ENCODE data around the gene EXOC2.
A peak's percentile ranks its signal among the peaks of the same experiment; 100 is the strongest.
"Not testable (repeated sequence)": the region's sequence is repeated elsewhere in the genome, so short reads cannot be mapped to it uniquely, and the experiment has no call there.

The EXOC2 gene

GRCh38 chr6:709471-710056 is 16.6 kb upstream of the EXOC2 start:
- DNase-seq (ENCODE audit: low read depth, low spot score) = no peak

GRCh38 chr6:708237-708598 is 15.3 kb upstream of the EXOC2 start:
- DNase-seq (ENCODE audit: low read depth, low spot score) = no peak

- DNase-seq (ENCODE audit: low read depth, low spot score) = no peak
Measured at GRCh38 chr6:707576-708236, 14.8 kb upstream of the EXOC2 start.

- DNase-seq (ENCODE audit: low read depth, low spot score) = no peak
Measured at GRCh38 chr6:706819-707381, 14.0 kb upstream of the EXOC2 start.

GRCh38 chr6:706146-706545 is 13.2 kb upstream of the EXOC2 start:
- DNase-seq (ENCODE audit: low read depth, low spot score) = no peak

- DNase-seq (ENCODE audit: low read depth, low spot score) = no peak
Measured at GRCh38 chr6:705047-705446, 12.1 kb upstream of the EXOC2 start.

- DNase-seq (ENCODE audit: low read depth, low spot score) = no peak
Measured at GRCh38 chr6:704046-704445, 11.1 kb upstream of the EXOC2 start.

- no peak for DNase-seq (ENCODE audit: low read depth, low spot score)
Measured at GRCh38 chr6:703552-703951, 10.6 kb upstream of the EXOC2 start.

- DNase-seq (ENCODE audit: low read depth, low spot score) = no peak
Measured at GRCh38 chr6:701700-702479, 9.0 kb upstream of the EXOC2 start.

GRCh38 chr6:701215-701614 is 8.3 kb upstream of the EXOC2 start:
- DNase-seq (ENCODE audit: low read depth, low spot score) = no peak

GRCh38 chr6:700490-700889 is 7.6 kb upstream of the EXOC2 start:
- no peak for DNase-seq (ENCODE audit: low read depth, low spot score)

GRCh38 chr6:699319-699718 is 6.4 kb upstream of the EXOC2 start:
- no peak for DNase-seq (ENCODE audit: low read depth, low spot score)

GRCh38 chr6:694431-695126 is 1.6 kb upstream of the EXOC2 start:
- DNase-seq (ENCODE audit: low read depth, low spot score) = not testable (repeated sequence)

- no peak for DNase-seq (ENCODE audit: low read depth, low spot score)
Measured at GRCh38 chr6:693723-694009, 727 bp upstream of the EXOC2 start.

- DNase-seq (ENCODE audit: low read depth, low spot score) = peak; percentile 65
Measured at GRCh38 chr6:692356-692851, 535 bp downstream of the EXOC2 start.

- no peak for DNase-seq (ENCODE audit: low read depth, low spot score)
Measured at GRCh38 chr6:689223-689622, 3.7 kb downstream of the EXOC2 start.

- no peak for DNase-seq (ENCODE audit: low read depth, low spot score)
Measured at GRCh38 chr6:686497-686896, 6.4 kb downstream of the EXOC2 start.

GRCh38 chr6:684831-685636 is 7.9 kb downstream of the EXOC2 start:
- no peak for DNase-seq (ENCODE audit: low read depth, low spot score)

- no peak for DNase-seq (ENCODE audit: low read depth, low spot score)
Measured at GRCh38 chr6:683742-684440, 9.0 kb downstream of the EXOC2 start.

- DNase-seq (ENCODE audit: low read depth, low spot score) = no peak
Measured at GRCh38 chr6:680666-681340, 12.1 kb downstream of the EXOC2 start.

All from activated CD4-positive, CD25-positive, alpha-beta regulatory T cell treated with anti-CD3 and anti-CD28 coated beads, Interleukin-2, amount 50 U/mL, for 16 hours (primary cell).